Esophagus squamous epithelium (tissue), 5 donors: ENCODE measurements around the gene CLSTN1. TPM values are rescaled to one million over a fixed set of nuclear protein-coding genes. Genes with fewer than 3 reads are reported as not detected.
A peak's percentile ranks its signal among the peaks of the same experiment; 100 is the strongest.
"Not testable (repeated sequence)": the region's sequence is repeated elsewhere in the genome, so short reads cannot be mapped to it uniquely, and the experiment has no call there.

ENCODE experiments used
- DNase-seq: peaks from one replicate; lab custom pipeline; 2025; lab: John Stamatoyannopoulos, UW
- H3K27ac ChIP-seq, 4 donors: fragments of 200-600 bp; sonication (generic); one replicate each; pipeline ENCODE4 v1.5.1; 2016 to 2019; ENCODE audit warnings: mild to moderate bottlenecking in 1 of 4
- H3K27me3 ChIP-seq, 4 donors: fragments of 200-600 bp; sonication (generic); 1 replicate in 3 of 4; 2 replicates in 1 of 4; pipeline versions ENCODE4 v1.5.1 to v1.6.0; 2017 to 2021; ENCODE audit warnings: antibody characterized with exemption in 1 of 4
- H3K36me3 ChIP-seq, 3 donors: fragments of 200-600 bp; sonication (generic); one replicate each; pipeline ENCODE4 v1.5.1; 2016 to 2019
- H3K4me1 ChIP-seq, 3 donors: fragments of 200-600 bp; sonication (generic); one replicate each; pipeline ENCODE4 v1.5.1; 2017 to 2019
- H3K4me3 ChIP-seq, 4 donors: fragments of 200-600 bp; sonication (generic); 1 replicate in 3 of 4; 2 replicates in 1 of 4; pipeline ENCODE4 v1.5.1; 2016 to 2019; ENCODE audit warnings: mild to moderate bottlenecking in 2 of 4, moderate library complexity in 1 of 4
- H3K9me3 ChIP-seq, 3 donors: fragments of 200-600 bp; sonication (generic); one replicate each; pipeline ENCODE4 v1.5.1; 2016 to 2019
- CTCF ChIP-seq, 6 experiments: fragments of 450-650 bp in 4 of 6; fragments of 200-600 bp in 2 of 6; sonication (generic) in 2 of 6; IDR thresholded peaks; one replicate each; pipeline ENCODE4 v1.5.1; 2016 to 2019; ENCODE audit warnings: antibody characterized with exemption in 6 of 6, mild to moderate bottlenecking in 4 of 6, moderate library complexity in 4 of 6
- POLR2A ChIP-seq, 4 donors: fragments of 450-650 bp; IDR thresholded peaks; one replicate each; pipeline ENCODE4 v1.6.1; 2017; ENCODE audit warnings: antibody characterized with exemption in 4 of 4, mild to moderate bottlenecking in 4 of 4, moderate library complexity in 3 of 4
- WGBS, 2 donors: methylation state at CpG; one replicate each; pipeline ENCODE4 v1.1.5; 2018; 5-methylcytosine and 5-hydroxymethylcytosine counted together
- intact Hi-C: fragments of 100-400 bp; cut with DNase I; formaldehyde crosslinking; loops from one replicate; pipeline ENCODE4 v1.15.0; 2022
- total RNA-seq, 4 donors: library from RNA; depleted of rRNA; stranded (reverse); fragments of >200 nt; gene quantifications; one replicate each; pipeline ENCODE4 v1.1.0, GENCODE V29; 2016
- donor health status: DM: yes; HTN: yes; CAD: no.

The CLSTN1 gene
- total RNA-seq, 4 donors from 2014 or later, result 57.3 to 68.4 (median 65.3) TPM

GRCh38 chr1:9766759-9767442, 56.9 kb downstream of the CLSTN1 start:
- peak overlapping the region; percentile 75 to 86 (median 80) for H3K27ac ChIP-seq
- intact Hi-C loops, result no loop called here
- TF ChIP-seq CTCF (IDR thresholded peaks at IDR 0.05) (no peak), POLR2A (IDR thresholded peaks at IDR 0.05) (no peak)

GRCh38 chr1:9764550-9764949, 59.2 kb downstream of the CLSTN1 start:
- Histone ChIP-seq H3K27ac (no peak overlapping the region), H3K27me3 (no peaks in the 10 kb centered on the region), H3K9me3 (no peaks in the 10 kb centered on the region), H3K4me1 (peaks cover under 1 to 45% (median 14%) of the 10 kb centered on the region in 3 donors), H3K36me3 (peaks cover 0 to 28% (median 0%) of the 10 kb centered on the region in 3 donors), H3K4me3 (no peak overlapping the region)
- WGBS, 2 donors, result 78 to 80% methylated on average over 3 of the region's 3 CpGs
- DNase-seq, result no peak
- intact Hi-C loops, result no loop called here
- TF ChIP-seq CTCF (IDR thresholded peaks at IDR 0.05), result no peak
- no peak for TF ChIP-seq POLR2A (IDR thresholded peaks at IDR 0.05)

More at GRCh38 chr1:9766759-9767442, 56.9 kb downstream of the CLSTN1 start:
- H3K27me3 ChIP-seq, result no peaks in the 10 kb centered on the region
- 57 to 73% methylated on average over 13 to 14 of the region's 15 CpGs for WGBS, 2 donors
- H3K4me3 ChIP-seq, result no peak overlapping the region
- DNase-seq, result no peak
- peaks cover 0 to 39% (median 0%) of the 10 kb centered on the region in 3 donors for H3K36me3 ChIP-seq
- H3K4me1 ChIP-seq, result peaks cover 0 to 47% (median 13%) of the 10 kb centered on the region in 3 donors
- H3K9me3 ChIP-seq, result no peaks in the 10 kb centered on the region

GRCh38 chr1:9763914-9764313, 59.9 kb downstream of the CLSTN1 start:
- Histone ChIP-seq H3K36me3 (peaks cover 0 to 28% (median 0%) of the 10 kb centered on the region in 3 donors), H3K4me1 (peaks cover 7 to 47% (median 20%) of the 10 kb centered on the region in 3 donors), H3K27ac (no peak overlapping the region), H3K9me3 (no peaks in the 10 kb centered on the region), H3K4me3 (no peak overlapping the region), H3K27me3 (no peaks in the 10 kb centered on the region)
- DNase-seq, result no peak
- 65 to 75% methylated on average over 2 of the region's 2 CpGs for WGBS, 2 donors
- TF ChIP-seq CTCF (IDR thresholded peaks at IDR 0.05) (no peak), POLR2A (IDR thresholded peaks at IDR 0.05) (no peak)
- intact Hi-C loops, result no loop called here

GRCh38 chr1:9762446-9762845, 61.3 kb downstream of the CLSTN1 start:
- H3K4me3 ChIP-seq, H3K9me3 ChIP-seq, DNase-seq, H3K27ac ChIP-seq, intact Hi-C loops, H3K27me3 ChIP-seq: not testable (repeated sequence)
- 89 to 93% methylated on average over 13 to 23 of the region's 25 CpGs for WGBS, 2 donors
- H3K4me1 ChIP-seq, result peaks cover 10 to 56% (median 22%) of the 10 kb centered on the region in 3 donors
- peaks cover 0 to 28% (median 0%) of the 10 kb centered on the region in 3 donors for H3K36me3 ChIP-seq

GRCh38 chr1:9761855-9762254, 61.9 kb downstream of the CLSTN1 start:
- peaks cover 0 to 28% (median 0%) of the 10 kb centered on the region in 3 donors for H3K36me3 ChIP-seq
- WGBS, 2 donors, result 82 to 87% methylated on average over 9 of the region's 9 CpGs
- H3K9me3 ChIP-seq, result no peaks in the 10 kb centered on the region
- intact Hi-C loops, result no loop called here
- no peak overlapping the region for H3K27ac ChIP-seq
- H3K4me3 ChIP-seq, result no peak overlapping the region
- peaks cover 10 to 53% (median 19%) of the 10 kb centered on the region in 3 donors for H3K4me1 ChIP-seq
- no peaks in the 10 kb centered on the region for H3K27me3 ChIP-seq
- DNase-seq, result no peak
- TF ChIP-seq CTCF (IDR thresholded peaks at IDR 0.05) (no peak), POLR2A (IDR thresholded peaks at IDR 0.05) (no peak)
